Large intestine (tissue), 3 donors: Measurements from ENCODE around the gene CALCB. TPM values are rescaled to one million over a fixed set of nuclear protein-coding genes. Genes with fewer than 3 reads are reported as not detected.

Experiments
- DNase-seq, 2 donors: peaks; one replicate each; pipeline versions ENCODE4 v3.0.0 to v3.0.0-alpha.2; 2013
- H3K27ac ChIP-seq: one replicate; pipeline ENCODE4 v1.5.1; 2013; ENCODE audit warnings: low read length
- H3K27me3 ChIP-seq: 2 replicates; pipeline ENCODE4 v1.6.1; 2013; ENCODE audit warnings: low read length; ENCODE audit not compliant: control insufficient read depth, insufficient read depth
- H3K36me3 ChIP-seq: 2 replicates; pipeline ENCODE4 v1.6.1; 2013; ENCODE audit warnings: low read length; ENCODE audit not compliant: control insufficient read depth, insufficient read depth
- H3K4me1 ChIP-seq: one replicate; pipeline ENCODE4 v1.6.1; 2013; ENCODE audit warnings: low read length; ENCODE audit not compliant: control insufficient read depth, insufficient read depth
- H3K4me3 ChIP-seq: one replicate; pipeline ENCODE4 v1.5.1; 2013; ENCODE audit warnings: low read length
- H3K9me3 ChIP-seq: one replicate; pipeline ENCODE4 v1.6.1; 2013; ENCODE audit warnings: mild to moderate bottlenecking, low read depth, low read length, moderate library complexity; ENCODE audit not compliant: control insufficient read depth
- WGBS: methylation state at CpG from one replicate; pipeline ENCODE4 v1.1.5; 2013; ENCODE audit warnings: low lambda C conversion rate; ENCODE audit not compliant: insufficient coverage; 5-methylcytosine and 5-hydroxymethylcytosine counted together
- polyA plus RNA-seq: library from polyadenylated mRNA; unstranded; fragments of 120-200 nt; gene quantifications from one replicate; pipeline ENCODE4 v1.2.1, GENCODE V29; 2013

Gene CALCB
- polyA plus RNA-seq, 1 donor: 4.3 TPM

GRCh38 chr11:15117751-15118150, 44.4 kb downstream of the CALCB start:
- no peak for DNase-seq
- H3K27me3 ChIP-seq: peaks cover 41% of the 10 kb centered on the region

GRCh38 chr11:15118431-15118830, 45.0 kb downstream of the CALCB start:
- Histone ChIP-seq H3K4me3 (no peak overlapping the region), H3K9me3 (peaks cover 3% of the 10 kb centered on the region), H3K27me3 (peaks cover 42% of the 10 kb centered on the region), H3K27ac (no peak overlapping the region), H3K36me3 (no peaks in the 10 kb centered on the region), H3K4me1 (no peaks in the 10 kb centered on the region)
- DNase-seq: no peak

More at GRCh38 chr11:15117751-15118150, 44.4 kb downstream of the CALCB start:
- Histone ChIP-seq H3K27ac (no peak overlapping the region), H3K4me3 (no peak overlapping the region), H3K4me1 (no peaks in the 10 kb centered on the region), H3K36me3 (no peaks in the 10 kb centered on the region), H3K9me3 (peaks cover 3% of the 10 kb centered on the region)
- WGBS: no CpG with 5 or more reads among the region's 4 CpGs

- peaks cover 34% of the 10 kb centered on the region for H3K27me3 ChIP-seq
- WGBS: no CpG with 5 or more reads among the region's 4 CpGs
- H3K36me3 ChIP-seq: no peaks in the 10 kb centered on the region
- no peak overlapping the region for H3K27ac ChIP-seq
- DNase-seq: no peak
- no peak overlapping the region for H3K4me3 ChIP-seq
- H3K4me1 ChIP-seq: no peaks in the 10 kb centered on the region
- H3K9me3 ChIP-seq: peaks cover 3% of the 10 kb centered on the region
Measured at GRCh38 chr11:15119352-15119751, 46.0 kb downstream of the CALCB start.

- Histone ChIP-seq H3K36me3 (no peaks in the 10 kb centered on the region), H3K4me3 (no peak overlapping the region), H3K4me1 (no peaks in the 10 kb centered on the region), H3K27me3 (peaks cover 34% of the 10 kb centered on the region), H3K9me3 (no peaks in the 10 kb centered on the region), H3K27ac (no peak overlapping the region)
- 100% methylated on average over 1 of the region's 1 CpG for WGBS
- no peak for DNase-seq
Measured at GRCh38 chr11:15119826-15120225, 46.4 kb downstream of the CALCB start.

- Histone ChIP-seq H3K4me1 (no peaks in the 10 kb centered on the region), H3K4me3 (no peak overlapping the region), H3K27ac (no peak overlapping the region), H3K9me3 (no peaks in the 10 kb centered on the region), H3K27me3 (peaks cover 19% of the 10 kb centered on the region), H3K36me3 (no peaks in the 10 kb centered on the region)
- no CpG with 5 or more reads among the region's 1 CpG for WGBS
- DNase-seq: no peak
Measured at GRCh38 chr11:15123849-15124248, 50.5 kb downstream of the CALCB start.

- Histone ChIP-seq H3K4me1 (no peaks in the 10 kb centered on the region), H3K36me3 (no peaks in the 10 kb centered on the region), H3K27ac (no peak overlapping the region), H3K4me3 (no peak overlapping the region), H3K9me3 (no peaks in the 10 kb centered on the region), H3K27me3 (peaks cover 14% of the 10 kb centered on the region)
- no CpG with 5 or more reads among the region's 2 CpGs for WGBS
- no peak for DNase-seq
Measured at GRCh38 chr11:15124528-15124927, 51.1 kb downstream of the CALCB start.

- Histone ChIP-seq H3K36me3 (no peaks in the 10 kb centered on the region), H3K4me3 (no peak overlapping the region), H3K27me3 (peaks cover 16% of the 10 kb centered on the region), H3K9me3 (no peaks in the 10 kb centered on the region), H3K4me1 (no peaks in the 10 kb centered on the region), H3K27ac (no peak overlapping the region)
- no peak for DNase-seq
- WGBS: no CpG with 5 or more reads among the region's 6 CpGs
Measured at GRCh38 chr11:15127341-15127740, 53.9 kb downstream of the CALCB start.

Other genes with a start within 250 kb of the CALCB start
- gene CYP2R1, start 181.4 kb upstream of the CALCB start, polyA plus RNA-seq: 14.6 TPM
- 2.0 TPM for gene CALCA, start 101.2 kb upstream of the CALCB start, polyA plus RNA-seq
- gene INSC, start 41.3 kb downstream of the CALCB start, polyA plus RNA-seq: 7.2 TPM